ENCODE measurements around the gene HPCAL1.

DNA sequence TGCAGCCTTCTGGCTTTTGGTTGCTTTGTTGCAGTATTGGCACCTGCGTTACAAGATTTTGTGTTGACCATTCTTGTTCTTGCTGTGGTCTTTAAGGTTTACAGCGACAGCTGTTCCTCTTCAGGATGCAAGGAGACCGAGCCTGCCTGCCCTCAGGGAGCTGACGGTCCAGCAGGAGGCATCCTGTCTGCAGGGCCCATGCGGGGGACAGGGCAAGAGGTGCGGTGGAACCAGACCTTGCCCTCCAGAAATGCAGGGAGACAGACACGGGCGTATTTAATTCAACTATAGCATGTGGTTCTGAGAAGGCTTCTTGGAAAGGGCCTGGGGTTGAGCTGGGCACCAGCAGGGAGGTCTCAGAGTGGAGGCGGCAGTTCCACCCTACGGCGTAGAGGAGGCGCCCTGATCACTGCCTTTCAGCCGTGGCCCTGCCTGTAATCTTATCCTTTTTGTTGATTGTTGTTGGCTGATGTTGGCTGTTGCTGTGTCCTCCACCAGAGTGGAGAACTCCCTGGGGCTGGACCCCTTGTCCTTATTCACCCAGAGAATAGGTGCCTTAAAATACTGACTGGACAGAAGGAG lies 71.7 kb downstream of the HPCAL1 start:
- TF ChIP-seq POLR2AphosphoS5 (IDR thresholded peaks at IDR 0.05; ENCODE audit: low read depth, low read length) (no peak), POLR2A (IDR thresholded peaks at IDR 0.05; ENCODE audit: low read depth, low read length) (no peak), TAF1 (IDR thresholded peaks at IDR 0.05; ENCODE audit: low read depth, low read length) (no peak), PAX5 (IDR thresholded peaks at IDR 0.05; ENCODE audit: insufficient read depth, low read length, severe bottlenecking) (no peak)

Measured in GM12891 (cell line).